H54 (cell line): ENCODE data around the gene SKOR1.

Experiments used
- DNase-seq: peaks from one replicate; pipeline ENCODE4 v3.0.0; 2011; ENCODE audit warnings: low spot score, mixed read lengths; ENCODE audit not compliant: insufficient read length
- FAIRE-seq: peaks from 3 replicates; lab custom pipeline; 2011; peaks lifted over from hg19 to GRCh38; lab: Jason Lieb, UNC
- POLR2A ChIP-seq: IDR thresholded peaks from 2 replicates; pipeline ENCODE4 v1.6.1; 2011; ENCODE audit warnings: low read depth, mild to moderate bottlenecking, low read length

Gene SKOR1

DNA sequence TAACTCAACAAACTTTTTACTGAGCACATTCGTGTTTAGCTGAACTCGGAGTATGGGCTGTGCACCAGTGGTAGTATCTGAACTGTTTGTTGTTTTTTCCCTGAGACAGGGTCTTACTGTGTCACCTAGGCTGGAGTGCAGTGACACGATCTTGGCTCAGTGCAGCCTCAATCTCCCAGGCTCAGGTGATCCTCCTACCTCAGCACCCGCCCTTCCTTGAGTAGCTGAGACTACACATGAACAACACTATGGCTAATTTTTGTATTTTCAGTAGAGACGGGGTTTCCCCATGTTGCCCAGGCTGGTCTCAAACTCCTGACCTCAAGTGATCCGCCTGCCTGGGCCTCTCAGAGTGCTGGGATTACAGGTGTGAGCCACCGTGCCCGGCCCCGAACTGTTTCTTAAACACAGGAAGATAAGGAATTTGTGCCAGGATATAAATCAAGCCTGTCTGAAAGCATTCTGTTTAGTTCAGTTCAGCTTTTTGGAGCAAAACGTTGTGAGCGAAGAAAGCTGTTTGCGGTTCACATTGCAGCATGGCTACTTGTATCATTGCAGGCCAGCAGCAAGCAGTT, 40.4 kb upstream of the SKOR1 start:
- no peak for TF ChIP-seq POLR2A
- DNase-seq = no peak
- FAIRE-seq = no peak

DNA sequence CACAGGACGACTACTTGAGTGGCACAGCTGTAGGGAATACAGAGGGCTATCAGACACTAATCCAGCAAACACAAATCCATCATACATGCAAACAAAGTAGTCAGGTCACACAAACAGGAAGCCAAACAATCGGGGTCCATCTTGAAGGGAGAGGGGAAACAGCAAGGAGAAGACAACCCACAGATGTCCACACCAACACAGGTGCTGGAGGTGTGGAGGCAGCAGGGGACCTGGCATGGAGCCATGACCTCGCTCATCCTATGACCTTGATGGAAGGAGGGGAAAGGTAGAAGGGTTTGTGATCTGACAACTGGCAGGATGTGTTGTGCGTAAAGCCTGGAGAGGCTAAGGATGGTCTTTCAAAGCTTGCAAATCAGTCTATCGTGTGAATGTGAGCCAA, 39.9 kb upstream of the SKOR1 start:
- DNase-seq (no peak), FAIRE-seq (no peak)
- TF ChIP-seq POLR2A = no peak

DNA sequence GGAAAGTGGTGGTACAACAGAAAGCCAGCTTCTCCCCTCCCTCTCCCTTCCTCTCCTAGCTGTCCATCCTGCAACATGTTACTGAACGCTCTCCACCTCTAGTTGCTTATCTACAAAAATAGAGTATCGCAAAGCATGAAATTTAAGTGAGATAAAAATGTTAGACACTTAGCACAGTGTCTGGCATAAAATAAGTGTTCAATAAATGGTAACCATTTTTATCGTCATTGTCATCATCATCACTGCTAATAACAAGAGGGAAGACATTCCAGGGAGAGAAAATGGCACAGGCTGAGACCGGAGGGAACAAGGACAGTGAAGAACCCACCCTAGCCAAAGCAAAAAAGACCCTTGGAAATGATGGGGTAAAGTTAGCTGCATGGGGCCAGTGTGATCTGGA, 38.7 kb upstream of the SKOR1 start:
- no peak for TF ChIP-seq POLR2A
- no peak for FAIRE-seq

DNA sequence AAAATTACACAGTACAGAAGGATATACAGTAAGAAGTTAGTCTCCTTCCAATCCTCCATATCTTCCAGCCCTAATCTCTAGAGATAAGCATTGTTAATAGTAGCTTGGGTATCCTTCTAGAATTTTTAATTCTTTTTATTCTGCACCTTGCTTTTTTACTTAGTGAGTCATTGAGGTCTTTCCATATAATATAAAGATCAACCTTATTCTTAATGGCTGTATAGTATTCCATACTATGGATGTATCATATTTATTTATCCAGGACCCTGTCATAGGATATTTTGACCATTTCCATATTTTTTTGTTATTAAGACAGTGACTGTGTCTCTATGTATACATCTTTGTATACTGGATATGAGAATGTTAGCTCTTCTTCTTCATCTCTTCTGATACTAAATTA, 36.3 kb upstream of the SKOR1 start:
- FAIRE-seq = no peak
- no peak for TF ChIP-seq POLR2A
- DNase-seq = no peak

More for the DNA sequence above, 38.7 kb upstream of the SKOR1 start:
- no peak for DNase-seq

DNA sequence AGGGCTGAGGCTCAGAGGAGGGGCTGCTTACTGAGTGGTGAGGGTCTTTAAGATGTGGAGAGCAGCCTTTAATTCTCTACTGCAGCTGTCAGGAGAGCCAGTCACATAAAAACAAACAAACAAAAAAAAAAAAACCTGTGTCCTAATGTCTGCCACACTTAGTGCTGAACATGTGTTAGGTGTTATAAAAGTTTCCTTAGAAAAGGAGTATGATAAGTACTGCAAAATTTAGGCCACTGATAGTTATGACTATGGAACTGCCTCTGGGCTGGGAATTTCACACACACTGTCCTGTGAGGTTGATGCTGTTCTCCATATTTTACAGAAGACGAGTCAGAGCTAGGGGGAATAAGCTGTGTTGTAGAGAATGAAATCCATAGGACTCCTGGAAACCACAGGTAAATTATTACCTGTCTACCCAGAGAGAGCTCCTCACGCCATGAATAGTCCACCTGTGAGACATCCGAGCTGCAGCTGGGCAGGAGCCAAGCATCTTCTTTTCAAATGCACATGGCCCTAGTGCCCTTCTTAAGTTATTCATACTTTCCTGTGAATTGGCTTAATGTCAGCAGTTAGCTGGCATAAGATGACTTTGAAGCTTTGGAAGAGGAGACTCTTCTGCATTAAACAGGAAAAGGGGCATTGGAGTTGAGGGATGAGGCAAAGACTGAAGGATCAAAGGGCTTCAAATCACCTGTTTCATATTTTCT, 34.5 kb upstream of the SKOR1 start:
- DNase-seq = no peak
- no peak for TF ChIP-seq POLR2A
- no peak for FAIRE-seq

DNA sequence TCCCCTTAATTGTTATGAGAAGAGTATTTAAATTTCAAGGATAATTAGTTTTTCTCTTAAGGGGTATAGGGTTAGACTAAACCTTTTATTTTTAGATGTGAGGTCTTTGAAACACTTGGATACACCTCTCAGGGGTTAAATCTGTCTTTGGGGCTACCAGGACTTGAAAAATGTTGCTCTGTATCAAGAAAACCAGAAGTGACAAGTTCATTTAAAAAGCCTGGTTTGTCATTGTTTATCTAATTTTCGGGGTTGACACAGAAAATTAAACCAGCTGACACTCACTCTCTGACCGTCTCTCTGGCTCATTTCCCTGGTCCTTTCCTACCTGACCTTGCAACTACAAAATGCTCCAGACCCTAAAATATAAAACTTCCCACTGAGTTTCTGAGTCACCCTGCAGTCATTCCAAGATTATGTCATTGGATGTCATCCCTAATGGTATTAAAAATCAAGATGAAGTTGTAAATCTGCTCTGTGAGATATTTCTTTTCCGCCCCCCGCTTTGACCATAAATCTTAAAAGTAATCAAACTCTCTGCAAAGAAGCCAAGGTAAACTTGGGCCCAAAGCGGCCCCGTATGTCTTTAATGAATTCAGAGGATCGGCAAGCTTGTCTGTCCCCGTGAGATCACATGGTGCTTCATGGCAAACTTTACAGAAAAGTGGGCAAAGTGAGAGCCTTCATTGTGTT, 32.9 kb upstream of the SKOR1 start:
- FAIRE-seq (no peak), DNase-seq (no peak)
- TF ChIP-seq POLR2A = no peak

DNA sequence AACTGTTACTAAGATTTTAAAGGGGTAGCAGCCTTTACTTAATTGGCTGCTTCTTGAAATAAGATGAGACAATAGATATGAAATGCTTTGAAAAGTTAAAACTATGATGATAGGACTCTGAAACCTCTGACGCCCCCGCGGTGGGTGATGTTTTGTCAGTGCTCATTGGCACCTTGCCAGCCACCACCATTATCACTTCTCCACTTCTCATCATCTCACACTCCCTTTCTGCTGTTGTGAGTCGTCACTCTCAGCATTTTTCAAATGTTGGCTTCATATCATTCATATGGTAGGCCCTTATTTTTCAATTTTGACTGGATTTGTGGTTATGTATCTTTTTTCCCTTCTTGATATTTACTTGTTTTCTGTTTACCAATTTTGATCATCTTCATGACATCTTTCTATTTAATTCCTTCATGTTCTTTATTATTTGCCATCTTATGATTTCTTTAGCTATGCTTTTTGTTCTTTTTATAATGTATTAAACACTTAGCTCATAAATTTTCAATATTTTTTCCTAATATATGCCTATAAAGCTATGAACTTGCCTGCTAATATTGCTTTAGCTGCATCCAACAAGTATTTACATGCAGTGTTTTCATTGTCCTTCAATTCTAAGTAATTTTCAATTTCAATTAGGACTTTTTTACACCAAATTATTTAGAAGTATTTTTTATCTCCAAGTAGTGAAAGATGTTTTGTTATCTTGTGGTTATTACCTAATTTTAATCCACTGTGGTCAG, 30.3 kb upstream of the SKOR1 start:
- FAIRE-seq = no peak
- no peak for TF ChIP-seq POLR2A
- no peak for DNase-seq

DNA sequence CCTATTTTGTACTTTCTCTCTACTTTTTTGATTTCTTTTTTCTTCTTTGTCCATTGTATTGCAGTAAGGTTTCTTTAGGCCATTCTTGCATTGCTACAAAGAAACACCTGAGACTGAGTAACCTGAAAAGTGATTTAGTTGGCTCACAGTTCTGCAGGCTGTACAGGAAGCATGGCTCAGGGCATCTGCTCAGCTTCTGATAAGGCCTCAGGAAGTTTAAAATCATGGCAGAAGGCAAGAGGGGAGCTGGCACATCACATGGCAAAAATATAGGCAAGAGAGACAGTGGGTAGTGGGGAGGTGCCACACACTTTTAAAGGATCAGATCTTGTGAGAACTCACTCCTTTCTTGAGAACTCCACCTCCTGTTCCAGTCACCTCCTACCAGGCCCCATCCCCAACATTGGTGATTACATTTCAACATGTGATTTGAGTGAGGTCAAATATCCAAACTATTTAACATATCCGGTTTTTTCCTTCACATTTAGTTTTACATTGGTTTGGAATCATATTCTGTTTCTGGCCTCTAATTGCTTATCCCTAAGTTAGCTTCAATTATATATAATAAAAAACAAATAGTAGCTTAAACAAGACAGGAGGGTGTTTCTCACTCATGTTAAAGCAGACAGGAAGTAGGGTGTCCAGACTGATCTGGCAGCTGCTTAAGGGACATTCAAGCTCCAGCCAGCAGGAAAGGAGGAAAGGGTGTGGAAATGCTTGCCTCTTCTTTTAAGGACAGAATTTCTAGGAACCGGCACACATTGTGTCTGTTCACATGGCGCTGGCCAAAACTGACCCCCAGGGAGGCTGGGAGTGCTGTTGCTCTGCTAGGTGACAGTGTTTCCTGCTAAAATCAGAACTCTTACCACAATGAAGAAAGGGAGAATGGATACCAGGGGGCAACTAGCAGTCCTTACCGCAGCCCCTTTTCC, 28.8 kb upstream of the SKOR1 start:
- FAIRE-seq = no peak
- DNase-seq = no peak
- TF ChIP-seq POLR2A = no peak

DNA sequence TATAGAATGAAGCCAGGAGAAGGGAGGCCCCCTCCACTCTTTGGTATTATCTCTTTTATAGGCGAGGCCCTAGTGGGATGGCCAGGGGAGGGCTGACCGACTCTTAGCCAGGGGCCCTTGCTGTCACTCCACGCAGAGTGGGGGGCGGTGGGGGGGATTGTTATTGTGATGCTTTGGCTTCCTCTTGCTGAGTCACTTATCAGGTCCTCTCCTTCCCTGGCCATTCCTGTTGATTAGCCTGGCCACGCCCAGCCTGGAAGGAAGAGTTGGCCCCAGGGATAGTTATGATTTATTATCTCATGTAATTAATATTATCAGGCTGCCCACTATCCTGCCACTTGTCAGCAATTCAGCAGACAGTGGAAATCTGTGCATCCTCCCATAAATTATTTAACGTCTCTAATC, 25.5 kb upstream of the SKOR1 start:
- FAIRE-seq (no peak), DNase-seq (no peak)
- no peak for TF ChIP-seq POLR2A

DNA sequence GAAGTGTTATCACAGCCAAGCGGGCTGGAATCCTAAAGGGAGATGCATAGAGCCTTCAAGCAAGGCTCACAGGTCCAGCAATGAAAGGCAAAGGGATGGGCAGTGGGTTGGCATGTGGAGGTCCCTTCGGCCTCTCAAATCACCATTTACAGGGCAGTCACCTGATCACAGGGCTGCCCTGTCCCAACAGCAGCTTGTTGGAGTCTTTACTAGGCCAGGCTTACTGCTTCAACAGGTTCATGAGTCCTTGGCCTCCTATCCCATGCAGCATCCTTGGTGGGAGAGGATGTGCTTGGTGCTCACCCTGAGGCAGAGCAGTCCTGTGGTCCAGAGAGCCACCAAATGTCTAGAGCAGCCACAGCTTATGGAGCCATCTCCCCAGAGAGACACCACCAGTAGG, 24.2 kb upstream of the SKOR1 start:
- TF ChIP-seq POLR2A = no peak
- no peak for DNase-seq
- FAIRE-seq = no peak

DNA sequence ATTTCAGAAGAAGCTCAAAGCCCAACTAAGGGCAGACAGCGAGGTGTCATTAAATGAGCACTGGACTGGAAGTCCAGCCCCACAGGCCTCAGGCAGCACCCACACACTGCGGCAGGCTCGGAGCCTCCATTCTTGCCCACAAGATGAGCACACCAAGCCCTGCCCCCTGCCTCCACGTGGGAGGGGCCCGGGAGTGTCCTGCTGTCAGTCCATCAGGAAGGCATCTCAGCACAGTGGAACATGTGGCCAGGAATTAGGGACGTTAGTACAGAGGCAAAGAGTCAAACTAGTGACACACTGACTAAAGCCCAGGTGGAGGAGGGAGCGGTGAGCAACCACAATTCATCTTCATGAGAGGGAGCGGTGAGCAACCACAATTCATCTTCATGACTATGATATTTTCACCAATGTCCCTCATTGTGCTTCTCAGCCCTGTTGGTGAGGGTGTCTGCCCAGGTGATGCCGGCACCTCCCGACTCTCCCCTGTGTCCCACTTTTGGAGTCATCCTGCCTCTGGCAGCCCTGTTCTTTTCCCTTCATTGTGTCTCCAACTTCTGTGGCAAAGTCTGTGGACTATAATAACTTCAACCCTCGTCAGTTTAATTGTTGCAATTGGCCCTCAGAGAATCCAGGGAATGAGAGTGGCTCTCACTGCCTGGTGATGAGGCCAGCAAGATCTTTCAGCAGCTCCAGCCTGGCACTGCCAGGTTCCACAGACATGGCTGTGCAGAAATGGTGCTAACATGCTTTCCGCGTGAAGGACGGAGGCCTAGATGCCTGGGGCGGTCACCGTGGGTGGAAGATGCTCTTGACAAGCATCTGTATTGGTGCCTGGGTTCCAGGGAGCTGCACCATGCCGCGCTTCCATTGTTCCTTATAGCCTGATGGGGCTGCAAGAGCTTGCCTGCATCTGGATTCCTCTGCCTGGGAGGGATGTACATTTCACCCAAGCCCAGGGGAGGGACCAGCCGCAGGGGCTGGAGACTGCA, 23.1 kb upstream of the SKOR1 start:
- no peak for DNase-seq
- FAIRE-seq = no peak
- TF ChIP-seq POLR2A = no peak

DNA sequence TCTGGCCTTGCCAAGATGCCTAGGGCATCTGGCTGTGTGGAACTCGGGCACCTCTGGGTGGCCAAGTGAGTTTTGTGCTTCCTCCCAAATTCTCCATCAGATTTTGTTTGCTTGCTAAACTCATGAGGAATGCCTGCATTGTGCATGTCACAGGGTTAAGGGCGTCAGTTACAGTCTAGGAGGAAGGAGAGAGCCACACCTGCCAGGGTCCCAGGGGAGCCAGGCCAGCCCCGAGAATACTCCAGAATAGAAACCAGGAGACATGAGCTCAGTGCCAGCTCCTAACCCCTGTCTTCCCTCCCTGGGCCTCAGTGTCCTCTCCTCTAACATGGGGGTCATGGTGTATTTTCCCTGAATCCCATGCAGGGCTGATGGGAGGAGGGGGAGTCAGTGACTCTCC, 22.0 kb upstream of the SKOR1 start:
- DNase-seq (no peak), FAIRE-seq (no peak)
- TF ChIP-seq POLR2A = no peak
